ENCODE data around the gene TBCD. TPM values are rescaled to one million over a fixed set of nuclear protein-coding genes. Genes with fewer than 3 reads are reported as not detected.

TBCD gene
- total RNA-seq, 1 donor from 2014 or later = 118 TPM

GRCh38 chr17:82970067-82970466, 218.2 kb downstream of the TBCD start:
- Mint-ChIP-seq H3K27me3 (ENCODE audit: unreplicated experiment) (peaks cover 10% of the 10 kb centered on the region), H3K36me3 (ENCODE audit: unreplicated experiment) (peaks cover 6% of the 10 kb centered on the region)

GRCh38 chr17:82970818-82971590, 219.1 kb downstream of the TBCD start:
- H3K27ac Mint-ChIP-seq (ENCODE audit: unreplicated experiment) = no peak overlapping the region
- no peak for DNase-seq
- H3K4me1 Mint-ChIP-seq (ENCODE audit: low read depth, unreplicated experiment) = peaks cover 13% of the 10 kb centered on the region
- H3K4me3 Mint-ChIP-seq (ENCODE audit: unreplicated experiment) = peak overlapping the region; percentile 9
- peaks cover 6% of the 10 kb centered on the region for H3K36me3 Mint-ChIP-seq (ENCODE audit: unreplicated experiment)
- H3K9me3 Mint-ChIP-seq (ENCODE audit: unreplicated experiment) = peaks cover 19% of the 10 kb centered on the region
- no peak for TF ChIP-seq CTCF (IDR thresholded peaks at IDR 0.05; ENCODE audit: partially characterized antibody, unreplicated experiment)
- peaks cover 10% of the 10 kb centered on the region for H3K27me3 Mint-ChIP-seq (ENCODE audit: unreplicated experiment)

More at GRCh38 chr17:82970067-82970466, 218.2 kb downstream of the TBCD start:
- no peak for TF ChIP-seq CTCF (IDR thresholded peaks at IDR 0.05; ENCODE audit: partially characterized antibody, unreplicated experiment)
- H3K27ac Mint-ChIP-seq (ENCODE audit: unreplicated experiment) = no peak overlapping the region
- peaks cover 19% of the 10 kb centered on the region for H3K9me3 Mint-ChIP-seq (ENCODE audit: unreplicated experiment)
- DNase-seq = no peak
- peaks cover 13% of the 10 kb centered on the region for H3K4me1 Mint-ChIP-seq (ENCODE audit: low read depth, unreplicated experiment)
- H3K4me3 Mint-ChIP-seq (ENCODE audit: unreplicated experiment) = no peak overlapping the region

- TF ChIP-seq CTCF (IDR thresholded peaks at IDR 0.05; ENCODE audit: partially characterized antibody, unreplicated experiment) = no peak
- peaks cover 4% of the 10 kb centered on the region for H3K27me3 Mint-ChIP-seq (ENCODE audit: unreplicated experiment)
- H3K27ac Mint-ChIP-seq (ENCODE audit: unreplicated experiment) = no peak overlapping the region
- no peaks in the 10 kb centered on the region for H3K36me3 Mint-ChIP-seq (ENCODE audit: unreplicated experiment)
- H3K4me3 Mint-ChIP-seq (ENCODE audit: unreplicated experiment) = no peak overlapping the region
- no peak for DNase-seq
- peaks cover 11% of the 10 kb centered on the region for H3K9me3 Mint-ChIP-seq (ENCODE audit: unreplicated experiment)
- peaks cover 3% of the 10 kb centered on the region for H3K4me1 Mint-ChIP-seq (ENCODE audit: low read depth, unreplicated experiment)
Observed at GRCh38 chr17:82972836-82973372, 221.0 kb downstream of the TBCD start.

- Mint-ChIP-seq H3K36me3 (ENCODE audit: unreplicated experiment) (no peaks in the 10 kb centered on the region), H3K9me3 (ENCODE audit: unreplicated experiment) (peaks cover 5% of the 10 kb centered on the region), H3K4me3 (ENCODE audit: unreplicated experiment) (no peak overlapping the region), H3K27me3 (ENCODE audit: unreplicated experiment) (no peaks in the 10 kb centered on the region), H3K27ac (ENCODE audit: unreplicated experiment) (no peak overlapping the region), H3K4me1 (ENCODE audit: low read depth, unreplicated experiment) (no peaks in the 10 kb centered on the region)
- DNase-seq = no peak
- TF ChIP-seq CTCF (IDR thresholded peaks at IDR 0.05; ENCODE audit: partially characterized antibody, unreplicated experiment) = no peak
Observed at GRCh38 chr17:82973456-82974135, 221.7 kb downstream of the TBCD start.

Measured in glutamatergic neuron (in vitro differentiated cells).